OCI-LY3 (cell line): Measurements from ENCODE around the gene CLMN.

Source experiments
- H2AFZ ChIP-seq: fragments of 200-600, 300-600 bp; shearing (Covaris generic); 2 replicates; pipeline ENCODE4 v1.6.0; 2014; ENCODE audit warnings: antibody characterized with exemption, low read depth, low read length
- H3K27ac ChIP-seq: fragments of 200-600, 300-600 bp; sonication (generic); 2 replicates; pipeline ENCODE4 v1.5.1; 2014; ENCODE audit warnings: mild to moderate bottlenecking, low read length, moderate library complexity, mixed read lengths
- H3K27me3 ChIP-seq: fragments of 200-600, 300-600 bp; sonication (generic); 2 replicates; pipeline ENCODE4 v1.6.1; 2014; ENCODE audit warnings: low read depth, low read length, mixed read lengths
- H3K36me3 ChIP-seq: fragments of 200-600, 300-600 bp; sonication (generic); replicated peaks from 2 replicates; pipeline ENCODE3; 2014; ENCODE audit warnings: low read depth, low read length, mixed read lengths
- H3K4me1 ChIP-seq: fragments of 300-600, 200-600 bp; sonication (generic); 2 replicates; pipeline ENCODE4 v1.6.1; 2014; ENCODE audit warnings: low read length, mixed read lengths
- H3K4me2 ChIP-seq: fragments of 200-600, 300-600 bp; sonication (generic); 2 replicates; pipeline ENCODE4 v1.6.1; 2014; ENCODE audit warnings: low read length, mixed read lengths
- H3K4me3 ChIP-seq: fragments of 300-600, 200-600 bp; sonication (generic); 2 replicates; pipeline ENCODE4 v1.5.1; 2014; ENCODE audit warnings: antibody characterized with exemption, mild to moderate bottlenecking, low read length, moderate library complexity
- H3K79me2 ChIP-seq: fragments of 300-600, 200-600 bp; shearing (Covaris generic); 2 replicates; pipeline ENCODE4 v1.6.1; 2014; ENCODE audit warnings: mild to moderate bottlenecking, low read length, mixed read lengths
- H3K9ac ChIP-seq: fragments of 300-600, 200-600 bp; shearing (Covaris generic); 2 replicates; pipeline ENCODE4 v1.6.0; 2014; ENCODE audit warnings: mild to moderate bottlenecking, low read length, moderate library complexity
- H3K9me3 ChIP-seq: fragments of 200-600, 300-600 bp; shearing (Covaris generic); 2 replicates; pipeline ENCODE4 v1.6.1; 2014; ENCODE audit warnings: low read length, mixed read lengths; ENCODE audit not compliant: insufficient read depth
- H4K20me1 ChIP-seq: fragments of 200-600, 300-600 bp; sonication (generic); 2 replicates; pipeline ENCODE4 v1.6.1; 2016; ENCODE audit warnings: low read length, mixed read lengths; ENCODE audit not compliant: insufficient read depth
- EZH2phosphoT487 ChIP-seq: fragments of 200-600 bp; shearing (Covaris generic); IDR thresholded peaks from 2 replicates; pipeline ENCODE4 v1.6.1; 2018; ENCODE audit warnings: antibody characterized with exemption, mixed run types, low read depth
- TF ChIP-seq, protein P1 (sequence below): fragments of 200-600, 300-600 bp; sonication (generic); IDR thresholded peaks from 2 replicates; pipeline ENCODE4 v1.5.1; 2014; ENCODE audit warnings: antibody characterized with exemption, low read length, low read depth

The CLMN gene

DNA sequence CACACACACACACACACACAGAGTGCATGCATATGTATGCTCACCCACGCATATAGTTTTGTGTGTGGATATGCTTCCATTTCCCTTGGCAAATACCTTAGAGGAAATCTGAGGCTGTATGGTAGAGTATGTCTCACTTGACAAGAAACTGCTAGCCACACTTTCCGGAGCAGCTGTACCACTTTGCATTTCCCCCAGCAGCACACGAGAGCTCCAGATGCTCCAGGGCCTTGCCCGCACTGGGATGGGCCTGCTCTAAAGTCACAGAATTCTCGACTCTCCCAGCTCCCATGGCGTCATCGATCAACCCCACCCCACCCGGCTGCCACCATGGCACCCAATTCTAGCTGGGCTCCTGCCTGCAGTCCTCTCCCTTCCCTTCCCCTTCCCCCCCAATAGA lies 21.9 kb downstream of the CLMN start:
- TF ChIP-seq EZH2phosphoT487 = no peak
- TF ChIP-seq, protein P1, sequence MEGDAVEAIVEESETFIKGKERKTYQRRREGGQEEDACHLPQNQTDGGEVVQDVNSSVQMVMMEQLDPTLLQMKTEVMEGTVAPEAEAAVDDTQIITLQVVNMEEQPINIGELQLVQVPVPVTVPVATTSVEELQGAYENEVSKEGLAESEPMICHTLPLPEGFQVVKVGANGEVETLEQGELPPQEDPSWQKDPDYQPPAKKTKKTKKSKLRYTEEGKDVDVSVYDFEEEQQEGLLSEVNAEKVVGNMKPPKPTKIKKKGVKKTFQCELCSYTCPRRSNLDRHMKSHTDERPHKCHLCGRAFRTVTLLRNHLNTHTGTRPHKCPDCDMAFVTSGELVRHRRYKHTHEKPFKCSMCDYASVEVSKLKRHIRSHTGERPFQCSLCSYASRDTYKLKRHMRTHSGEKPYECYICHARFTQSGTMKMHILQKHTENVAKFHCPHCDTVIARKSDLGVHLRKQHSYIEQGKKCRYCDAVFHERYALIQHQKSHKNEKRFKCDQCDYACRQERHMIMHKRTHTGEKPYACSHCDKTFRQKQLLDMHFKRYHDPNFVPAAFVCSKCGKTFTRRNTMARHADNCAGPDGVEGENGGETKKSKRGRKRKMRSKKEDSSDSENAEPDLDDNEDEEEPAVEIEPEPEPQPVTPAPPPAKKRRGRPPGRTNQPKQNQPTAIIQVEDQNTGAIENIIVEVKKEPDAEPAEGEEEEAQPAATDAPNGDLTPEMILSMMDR = no peak
- Histone ChIP-seq H3K36me3 (no peaks in the 10 kb centered on the region), H4K20me1 (no peaks in the 10 kb centered on the region; the same call in 1 of the 2 replicates), H3K9ac (no peak overlapping the region), H3K79me2 (no peaks in the 10 kb centered on the region), H2AFZ (no peak overlapping the region), H3K4me3 (no peak overlapping the region; the same call in 1 of the 2 replicates), H3K4me1 (peaks cover 15% of the 10 kb centered on the region), H3K27ac (no peak overlapping the region), H3K9me3 (no peaks in the 10 kb centered on the region), H3K4me2 (peak overlapping the region; percentile 21), H3K27me3 (peaks cover 39% of the 10 kb centered on the region)

DNA sequence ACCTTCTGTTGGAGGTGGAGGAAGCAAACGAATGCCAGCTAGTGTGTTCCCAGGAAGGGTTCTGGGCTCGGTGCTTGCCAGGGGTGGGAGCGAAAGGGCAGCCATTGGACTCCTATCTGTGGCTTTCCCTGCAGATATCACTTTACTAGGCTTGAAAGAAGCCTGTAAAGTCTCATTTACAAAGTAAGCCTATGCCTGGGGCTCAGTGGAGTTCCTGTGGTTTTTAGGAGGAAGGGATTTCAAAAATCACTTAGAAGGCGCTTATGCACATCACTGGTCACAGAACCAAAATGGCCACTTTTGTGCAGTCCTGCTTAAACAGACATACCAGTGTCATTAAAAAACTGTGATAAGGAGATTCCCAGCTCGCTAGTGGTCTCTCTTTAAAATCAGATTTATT lies 22.7 kb downstream of the CLMN start:
- Histone ChIP-seq H4K20me1 (no peaks in the 10 kb centered on the region), H3K4me3 (no peak overlapping the region), H3K36me3 (no peaks in the 10 kb centered on the region), H3K4me1 (peaks cover 15% of the 10 kb centered on the region), H3K4me2 (peak overlapping the region; percentile 21; the same call in 1 of the 2 replicates), H3K9me3 (no peaks in the 10 kb centered on the region), H3K79me2 (no peaks in the 10 kb centered on the region), H3K9ac (no peak overlapping the region), H3K27me3 (peaks cover 39% of the 10 kb centered on the region), H2AFZ (no peak overlapping the region), H3K27ac (no peak overlapping the region)
- TF ChIP-seq, protein P1 = no peak
- no peak for TF ChIP-seq EZH2phosphoT487

DNA sequence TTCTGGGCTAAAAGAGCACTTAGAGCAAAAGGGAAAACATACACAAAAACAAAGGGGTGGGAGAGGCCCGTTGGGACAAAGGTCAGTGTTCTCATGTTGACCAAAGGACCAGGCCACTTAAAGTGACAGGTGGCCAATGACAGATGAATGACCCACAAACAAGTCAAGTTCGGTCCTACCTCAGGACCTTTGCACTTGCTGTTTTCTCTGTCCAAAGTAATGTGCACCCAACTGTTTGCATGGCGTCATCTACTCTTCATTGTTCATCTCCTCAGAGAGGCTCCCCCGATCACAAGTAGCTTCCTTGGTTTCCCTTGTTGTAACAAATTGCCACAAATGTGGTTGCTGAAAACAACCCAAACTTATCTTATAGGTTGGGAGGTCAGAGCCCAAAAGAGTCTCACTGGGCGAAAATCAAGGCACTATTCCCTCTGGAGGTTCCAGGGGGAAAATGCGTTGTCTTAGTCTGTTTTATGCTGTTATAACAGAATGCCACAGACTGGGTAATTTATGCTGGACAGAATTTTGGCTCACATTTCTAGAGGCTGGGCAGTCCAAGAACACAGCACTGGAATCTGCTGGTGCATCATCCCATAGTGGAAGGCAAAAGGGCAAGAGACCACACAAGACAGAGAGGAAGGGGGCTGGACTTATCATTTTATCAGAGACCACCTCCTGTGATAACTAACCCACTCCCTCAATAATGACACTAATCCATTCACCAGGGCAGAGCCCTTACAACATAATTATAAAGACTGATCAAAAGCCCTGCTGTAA lies 23.9 kb downstream of the CLMN start:
- H3K4me2 ChIP-seq = no peak overlapping the region
- H3K9me3 ChIP-seq = no peaks in the 10 kb centered on the region
- TF ChIP-seq, protein P1 = no peak
- TF ChIP-seq EZH2phosphoT487 = no peak
- H3K79me2 ChIP-seq = no peaks in the 10 kb centered on the region
- no peak overlapping the region for H3K4me3 ChIP-seq
- no peaks in the 10 kb centered on the region for H3K36me3 ChIP-seq
- no peak overlapping the region for H3K27ac ChIP-seq
- H3K27me3 ChIP-seq = peaks cover 37% of the 10 kb centered on the region
- no peaks in the 10 kb centered on the region for H4K20me1 ChIP-seq
- no peak overlapping the region for H3K9ac ChIP-seq
- no peak overlapping the region for H2AFZ ChIP-seq
- peaks cover 24% of the 10 kb centered on the region for H3K4me1 ChIP-seq

DNA sequence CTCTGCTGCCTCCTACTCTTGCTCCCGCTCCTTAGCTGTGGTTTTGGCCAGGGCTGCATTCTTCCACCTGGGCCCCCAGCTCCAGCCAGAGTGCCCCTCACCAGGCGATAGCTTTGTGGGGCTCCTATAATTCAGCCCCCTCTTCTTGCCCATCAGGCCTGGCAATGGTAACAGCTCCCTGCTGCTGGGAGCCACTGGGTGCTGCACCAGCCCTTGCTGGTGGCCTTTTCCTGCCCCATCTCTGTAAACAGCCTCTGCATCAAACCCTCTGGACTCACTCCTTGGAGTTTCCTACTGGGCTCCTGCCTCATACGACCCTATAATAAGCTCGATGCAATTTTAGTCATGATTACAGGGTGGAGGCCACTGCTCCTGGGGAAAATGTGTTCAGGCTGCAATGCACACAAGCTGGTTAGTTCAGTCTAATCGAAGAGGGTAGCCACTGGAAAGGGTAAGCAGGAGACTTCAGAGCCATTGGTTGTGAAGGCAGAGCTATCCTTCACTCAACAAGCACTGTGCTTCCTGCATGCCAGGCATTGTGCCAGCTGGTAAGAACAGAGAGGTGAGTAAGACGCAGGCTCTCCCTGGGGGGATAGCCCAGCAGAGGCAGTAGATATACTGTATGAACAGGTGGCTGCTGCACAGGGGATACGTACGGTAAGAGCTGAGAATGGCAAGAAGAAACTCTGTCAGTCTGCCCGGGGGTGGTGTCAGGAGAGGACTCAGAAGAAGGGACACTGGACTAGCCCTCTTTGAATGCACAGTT lies 24.7 kb downstream of the CLMN start:
- Histone ChIP-seq H4K20me1 (no peaks in the 10 kb centered on the region; the same call in 1 of the 2 replicates), H3K27ac (no peak overlapping the region), H3K79me2 (no peaks in the 10 kb centered on the region), H2AFZ (no peak overlapping the region), H3K4me1 (peaks cover 27% of the 10 kb centered on the region), H3K9me3 (no peaks in the 10 kb centered on the region), H3K27me3 (peaks cover 32% of the 10 kb centered on the region), H3K36me3 (no peaks in the 10 kb centered on the region), H3K4me3 (no peak overlapping the region), H3K4me2 (no peak overlapping the region), H3K9ac (no peak overlapping the region)
- TF ChIP-seq EZH2phosphoT487 = no peak
- TF ChIP-seq, protein P1 = no peak
